SW480 (cell line): ENCODE measurements around the gene PRRT2.
"Not testable (repeated sequence)": the region's sequence is repeated elsewhere in the genome, so short reads cannot be mapped to it uniquely, and the experiment has no call there.

Experiments
- DNase-seq: peaks from one replicate; pipeline ENCODE4 v3.0.0-alpha.2; 2016; ENCODE audit warnings: low spot score

Gene PRRT2

GRCh38 chr16:29833219-29833618 is 21.2 kb downstream of the PRRT2 start:
- not testable (repeated sequence) for DNase-seq

GRCh38 chr16:29834079-29834478 is 22.1 kb downstream of the PRRT2 start:
- no peak for DNase-seq

GRCh38 chr16:29835926-29836325 is 23.9 kb downstream of the PRRT2 start:
- no peak for DNase-seq

- DNase-seq: no peak
Observed at GRCh38 chr16:29836623-29837022, 24.6 kb downstream of the PRRT2 start.

GRCh38 chr16:29837841-29838240 is 25.8 kb downstream of the PRRT2 start:
- no peak for DNase-seq

GRCh38 chr16:29839822-29840221 is 27.8 kb downstream of the PRRT2 start:
- DNase-seq: no peak

GRCh38 chr16:29840240-29840639 is 28.2 kb downstream of the PRRT2 start:
- no peak for DNase-seq

GRCh38 chr16:29841631-29842030 is 29.6 kb downstream of the PRRT2 start:
- no peak for DNase-seq

GRCh38 chr16:29842732-29843346 is 30.8 kb downstream of the PRRT2 start:
- DNase-seq: no peak

GRCh38 chr16:29843931-29844330 is 31.9 kb downstream of the PRRT2 start:
- DNase-seq: no peak

GRCh38 chr16:29844575-29845331 is 32.8 kb downstream of the PRRT2 start:
- no peak for DNase-seq

- no peak for DNase-seq
Observed at GRCh38 chr16:29845656-29846055, 33.7 kb downstream of the PRRT2 start.

GRCh38 chr16:29848420-29849297 is 36.7 kb downstream of the PRRT2 start:
- DNase-seq: peak; percentile 22

GRCh38 chr16:29849505-29849904 is 37.5 kb downstream of the PRRT2 start:
- DNase-seq: no peak

GRCh38 chr16:29850998-29851397 is 39.0 kb downstream of the PRRT2 start:
- no peak for DNase-seq

- DNase-seq: no peak
Observed at GRCh38 chr16:29852654-29853053, 40.7 kb downstream of the PRRT2 start.

GRCh38 chr16:29854520-29855100 is 42.6 kb downstream of the PRRT2 start:
- DNase-seq: no peak

- DNase-seq: no peak
Observed at GRCh38 chr16:29857133-29857760, 45.3 kb downstream of the PRRT2 start.

- DNase-seq: no peak
Observed at GRCh38 chr16:29858149-29858849, 46.3 kb downstream of the PRRT2 start.

GRCh38 chr16:29858974-29859373 is 47.0 kb downstream of the PRRT2 start:
- DNase-seq: no peak

- DNase-seq: no peak
Observed at GRCh38 chr16:29860218-29860617, 48.2 kb downstream of the PRRT2 start.
